MM.1S (cell line): ENCODE results near the gene FAM107B.

Experiments used
- DNase-seq: peaks from one replicate; pipeline ENCODE4 v3.0.0-alpha.2; 2015
- H2AFZ ChIP-seq: fragments of 300-600 bp; sonication (generic); 2 replicates; pipeline ENCODE4 v1.6.0; 2016; ENCODE audit warnings: antibody characterized with exemption, low read length
- H3F3A ChIP-seq: fragments of 300-600 bp; sonication (generic); 2 replicates; pipeline ENCODE4 v1.6.1; 2016; ENCODE audit warnings: mild to moderate bottlenecking, antibody characterized with exemption, low read length, moderate library complexity, mixed read lengths; ENCODE audit not compliant: insufficient read depth
- H3K27ac ChIP-seq: fragments of 300-600 bp; sonication (generic); 2 replicates; pipeline ENCODE4 v1.5.1; 2016; ENCODE audit warnings: mild to moderate bottlenecking, low read length
- H3K27me3 ChIP-seq: fragments of 300-600 bp; sonication (generic); replicated peaks from 2 replicates; pipeline ENCODE4 v1.6.0; 2016; ENCODE audit warnings: low read length; ENCODE audit not compliant: insufficient read depth
- H3K36me3 ChIP-seq: fragments of 300-600 bp; sonication (generic); replicated peaks from 2 replicates; pipeline ENCODE4 v1.6.1; 2016; ENCODE audit warnings: mild to moderate bottlenecking, low read length, mixed read lengths; ENCODE audit not compliant: insufficient read depth
- H3K4me1 ChIP-seq: fragments of 300-600 bp; sonication (generic); 2 replicates; pipeline ENCODE4 v1.6.1; 2016; ENCODE audit warnings: low read length, mixed read lengths
- H3K4me2 ChIP-seq: fragments of 300-600 bp; sonication (generic); 2 replicates; pipeline ENCODE4 v1.6.0; 2016; ENCODE audit warnings: low read depth, low read length
- H3K4me3 ChIP-seq: fragments of 300-600 bp; sonication (generic); 2 replicates; pipeline ENCODE4 v1.5.1; 2016; ENCODE audit warnings: low read length, mixed read lengths
- H3K79me2 ChIP-seq: fragments of 300-600 bp; sonication (generic); 2 replicates; pipeline ENCODE4 v1.6.1; 2016; ENCODE audit warnings: mixed run types, low read length, mixed read lengths
- H3K9ac ChIP-seq: fragments of 300-600 bp; sonication (generic); 2 replicates; pipeline ENCODE4 v1.6.1; 2016; ENCODE audit warnings: low read length, mixed read lengths
- H3K9me2 ChIP-seq: fragments of 300-600 bp; sonication (generic); replicated peaks from 2 replicates; pipeline ENCODE4 v1.6.1; 2016; ENCODE audit warnings: mild to moderate bottlenecking, low read length, mixed read lengths; ENCODE audit not compliant: insufficient read depth
- H3K9me3 ChIP-seq: fragments of 300-600 bp; sonication (generic); replicated peaks from 2 replicates; pipeline ENCODE4 v1.6.1; 2016; ENCODE audit warnings: mild to moderate bottlenecking, low read length, mixed read lengths; ENCODE audit not compliant: insufficient read depth
- H4K20me1 ChIP-seq: fragments of 300-600 bp; sonication (generic); 2 replicates; pipeline ENCODE4 v1.6.1; 2016; ENCODE audit warnings: mild to moderate bottlenecking, low read length, moderate library complexity, mixed read lengths; ENCODE audit not compliant: insufficient read depth
- CTCF ChIP-seq: fragments of 300-600 bp; sonication (generic); IDR thresholded peaks from 2 replicates; pipeline ENCODE4 v1.5.1; 2016; ENCODE audit warnings: antibody characterized with exemption, low read length, mixed read lengths
- EZH2 ChIP-seq: fragments of 300-600 bp; sonication (generic); optimal IDR thresholded peaks from 2 replicates; pipeline ENCODE3; 2017; ENCODE audit warnings: low read depth, mild to moderate bottlenecking, antibody characterized with exemption, low read length, mixed read lengths
- EZH2phosphoT487 ChIP-seq: fragments of 300-600 bp; sonication (generic); IDR thresholded peaks from 2 replicates; pipeline ENCODE4 v1.6.1; 2018; ENCODE audit warnings: antibody characterized with exemption, low read length

Gene FAM107B

GRCh38 chr10:14526326-14526725, 248.4 kb downstream of the FAM107B start:
- Histone ChIP-seq H3K79me2 (peaks cover 83% of the 10 kb centered on the region), H3K4me1 (peaks cover 37% of the 10 kb centered on the region), H3F3A (peaks cover 31% of the 10 kb centered on the region), H4K20me1 (no peaks in the 10 kb centered on the region), H2AFZ (no peak overlapping the region), H3K27me3 (no peaks in the 10 kb centered on the region), H3K9me2 (no peaks in the 10 kb centered on the region), H3K4me2 (no peak overlapping the region), H3K36me3 (peaks cover 5% of the 10 kb centered on the region; the same call in 1 of the 2 replicates), H3K4me3 (no peak overlapping the region), H3K27ac (peak overlapping the region; percentile 90; the same call in 1 of the 2 replicates), H3K9me3 (no peaks in the 10 kb centered on the region), H3K9ac (no peak overlapping the region)
- no peak for DNase-seq
- TF ChIP-seq EZH2 (no peak), CTCF (no peak), EZH2phosphoT487 (no peak)

- peaks cover 83% of the 10 kb centered on the region for H3K79me2 ChIP-seq
- no peak overlapping the region for H3K27ac ChIP-seq
- no peaks in the 10 kb centered on the region for H4K20me1 ChIP-seq
Measured at GRCh38 chr10:14524691-14525324, 249.9 kb downstream of the FAM107B start.

GRCh38 chr10:14523286-14523685, 251.4 kb downstream of the FAM107B start:
- Histone ChIP-seq H3K9me2 (no peaks in the 10 kb centered on the region), H4K20me1 (no peaks in the 10 kb centered on the region), H3K27me3 (no peaks in the 10 kb centered on the region), H3K27ac (no peak overlapping the region), H3K9ac (no peak overlapping the region), H3K9me3 (no peaks in the 10 kb centered on the region), H3K4me3 (no peak overlapping the region), H3K36me3 (peaks cover 26% of the 10 kb centered on the region; the same call in 1 of the 2 replicates), H2AFZ (no peak overlapping the region), H3K4me2 (no peak overlapping the region), H3K79me2 (peaks cover 81% of the 10 kb centered on the region), H3F3A (peaks cover 13% of the 10 kb centered on the region), H3K4me1 (peaks cover 10% of the 10 kb centered on the region)
- TF ChIP-seq EZH2phosphoT487 (no peak), EZH2 (no peak), CTCF (no peak)
- DNase-seq = no peak

More at GRCh38 chr10:14524691-14525324, 249.9 kb downstream of the FAM107B start:
- Histone ChIP-seq H3K27me3 (no peaks in the 10 kb centered on the region), H3K4me1 (peaks cover 25% of the 10 kb centered on the region), H3K9ac (no peak overlapping the region), H2AFZ (no peak overlapping the region), H3K9me2 (no peaks in the 10 kb centered on the region), H3K36me3 (peaks cover 17% of the 10 kb centered on the region; the same call in 1 of the 2 replicates), H3K4me3 (no peak overlapping the region), H3F3A (peaks cover 29% of the 10 kb centered on the region), H3K4me2 (no peak overlapping the region), H3K9me3 (no peaks in the 10 kb centered on the region)
- TF ChIP-seq EZH2phosphoT487 (no peak), CTCF (no peak), EZH2 (no peak)
- no peak for DNase-seq
